A673 (cell line): ENCODE data around the gene HAUS1.

Source experiments
- EZH2 ChIP-seq: fragments of 200-600 bp; sonication (generic); IDR thresholded peaks from 2 replicates; pipeline ENCODE4 v1.6.1; 2017; ENCODE audit warnings: borderline replicate concordance, low read depth, mild to moderate bottlenecking, mixed read lengths, antibody characterized with exemption, low read length; ENCODE audit not compliant: poor library complexity, severe bottlenecking
- TF ChIP-seq, protein P1 (sequence below): fragments of 300-800, 200-600 bp; sonication (generic); conservative IDR thresholded peaks from 2 replicates; pipeline ENCODE4 v1.5.1; 2017; ENCODE audit warnings: low read depth, mild to moderate bottlenecking, antibody characterized with exemption, low read length, moderate library complexity, mixed read lengths

DNA sequence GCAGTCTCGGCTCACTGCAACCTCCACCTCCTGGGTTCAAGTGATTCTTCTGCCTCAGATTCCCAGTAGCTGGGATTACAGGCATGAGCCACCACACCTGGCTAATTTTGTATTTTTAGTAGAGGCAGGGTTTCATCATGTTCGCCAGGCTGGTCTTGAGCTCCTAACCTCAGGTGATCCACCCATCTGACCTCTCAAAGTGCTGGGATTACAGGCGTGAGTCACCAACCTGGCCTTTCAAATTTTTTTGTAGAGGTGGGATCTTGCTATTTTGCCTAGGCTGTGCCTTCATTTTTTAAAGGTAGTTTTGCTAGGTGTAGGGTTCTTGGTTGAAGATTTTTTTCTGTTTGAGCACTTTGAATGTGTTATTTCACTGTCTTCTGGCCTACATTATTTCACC is 6.2 kb downstream of the HAUS1 start:
- TF ChIP-seq, protein P1, sequence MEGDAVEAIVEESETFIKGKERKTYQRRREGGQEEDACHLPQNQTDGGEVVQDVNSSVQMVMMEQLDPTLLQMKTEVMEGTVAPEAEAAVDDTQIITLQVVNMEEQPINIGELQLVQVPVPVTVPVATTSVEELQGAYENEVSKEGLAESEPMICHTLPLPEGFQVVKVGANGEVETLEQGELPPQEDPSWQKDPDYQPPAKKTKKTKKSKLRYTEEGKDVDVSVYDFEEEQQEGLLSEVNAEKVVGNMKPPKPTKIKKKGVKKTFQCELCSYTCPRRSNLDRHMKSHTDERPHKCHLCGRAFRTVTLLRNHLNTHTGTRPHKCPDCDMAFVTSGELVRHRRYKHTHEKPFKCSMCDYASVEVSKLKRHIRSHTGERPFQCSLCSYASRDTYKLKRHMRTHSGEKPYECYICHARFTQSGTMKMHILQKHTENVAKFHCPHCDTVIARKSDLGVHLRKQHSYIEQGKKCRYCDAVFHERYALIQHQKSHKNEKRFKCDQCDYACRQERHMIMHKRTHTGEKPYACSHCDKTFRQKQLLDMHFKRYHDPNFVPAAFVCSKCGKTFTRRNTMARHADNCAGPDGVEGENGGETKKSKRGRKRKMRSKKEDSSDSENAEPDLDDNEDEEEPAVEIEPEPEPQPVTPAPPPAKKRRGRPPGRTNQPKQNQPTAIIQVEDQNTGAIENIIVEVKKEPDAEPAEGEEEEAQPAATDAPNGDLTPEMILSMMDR: no peak
- TF ChIP-seq EZH2: no peak
